ENCODE results near the gene DRC1.

Gene DRC1

GRCh38 chr2:26493566-26493965 lies 91.8 kb downstream of the DRC1 start:
- no peak for DNase-seq (ENCODE audit: low spot score)

GRCh38 chr2:26494199-26494598 lies 92.5 kb downstream of the DRC1 start:
- no peak for DNase-seq (ENCODE audit: low spot score)

- no peak for DNase-seq (ENCODE audit: low spot score)
Measured at GRCh38 chr2:26494891-26495290, 93.2 kb downstream of the DRC1 start.

- peak; percentile 96 for DNase-seq (ENCODE audit: low spot score)
Measured at GRCh38 chr2:26495705-26496297, 94.1 kb downstream of the DRC1 start.

- DNase-seq (ENCODE audit: low spot score), result no peak
Measured at GRCh38 chr2:26500406-26500805, 98.7 kb downstream of the DRC1 start.

DNA sequence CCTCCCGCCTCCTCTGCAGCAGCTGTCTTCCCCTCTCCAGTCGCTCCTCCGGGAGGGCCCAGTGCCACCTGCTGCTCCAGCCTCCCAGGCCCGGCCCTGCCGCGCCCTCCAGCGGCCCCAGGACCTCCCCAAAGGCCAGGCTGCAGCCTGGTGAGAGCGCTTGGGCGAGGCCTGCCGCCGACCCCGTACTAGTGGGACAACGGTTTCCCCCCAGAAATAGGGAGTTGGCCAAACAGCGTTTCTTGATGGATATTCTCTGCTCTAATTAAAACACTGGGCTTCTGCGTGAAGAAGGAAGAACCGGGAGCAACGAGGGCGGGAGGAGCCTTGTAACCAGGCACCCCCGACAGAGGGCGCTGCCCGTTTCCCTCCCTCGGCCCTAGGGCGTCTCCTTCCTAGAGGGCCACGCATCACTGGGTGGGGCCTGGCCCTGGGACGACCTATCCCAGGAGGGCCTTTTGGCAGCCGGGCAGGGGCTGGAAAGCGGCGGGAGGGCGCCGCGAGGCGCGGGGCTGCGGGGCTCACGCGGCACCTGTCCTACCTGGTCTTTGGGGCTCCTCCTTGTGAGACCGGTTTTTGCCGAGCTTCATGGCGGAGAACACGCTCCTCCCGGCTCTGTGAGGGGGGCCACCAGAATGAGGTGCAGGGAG lies 101.6 kb downstream of the DRC1 start:
- peak; percentile 81 for DNase-seq (ENCODE audit: low spot score)

GRCh38 chr2:26504002-26504401 lies 102.3 kb downstream of the DRC1 start:
- DNase-seq (ENCODE audit: low spot score), result no peak

DNA sequence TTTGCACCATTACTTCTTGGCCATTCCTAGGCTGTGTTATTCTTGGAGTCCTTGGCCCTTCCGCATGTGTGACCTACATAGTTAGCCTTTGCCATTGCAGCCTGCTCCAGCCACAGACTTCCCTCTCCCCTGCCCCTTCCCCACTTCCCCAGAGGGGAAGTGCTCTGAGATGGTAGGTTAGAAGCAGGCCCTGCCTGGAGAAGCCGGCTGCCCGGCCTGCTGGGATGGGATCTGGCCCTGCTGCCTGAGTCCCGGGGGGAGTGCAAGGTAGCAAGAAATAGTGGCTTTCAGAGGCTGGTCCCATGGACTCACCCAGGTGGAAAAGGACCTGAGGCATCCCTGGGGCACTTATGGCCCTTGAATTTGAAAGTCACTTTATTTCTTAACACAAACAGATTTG lies 104.6 kb downstream of the DRC1 start:
- DNase-seq (ENCODE audit: low spot score), result no peak

Data from kidney tubule cell (primary cell).